Adrenal gland (tissue), 12 donors: ENCODE data around the gene NIFK. TPM values are rescaled to one million over a fixed set of nuclear protein-coding genes. Genes with fewer than 3 reads are reported as not detected.

Experiments
- DNase-seq, 7 donors: peaks; one replicate each; pipeline ENCODE4 v3.0.0-alpha.2; 2019 to 2020
- H3K27ac ChIP-seq, 5 donors: fragments of 200-600 bp; sonication (generic) in 4 of 5; 1 replicate in 3 of 5; 2 replicates in 2 of 5; pipeline versions ENCODE4 v1.5.1 to v1.8.0; 2016 to 2020; ENCODE audit warnings: mild to moderate bottlenecking in 1 of 5
- H3K27me3 ChIP-seq: fragments of 200-600 bp; 2 replicates; pipeline ENCODE4 v1.8.0; 2021
- H3K36me3 ChIP-seq, 2 donors: fragments of 200-600 bp; replicated peaks in 1 of 2; 1 replicate in 1 of 2; 2 replicates in 1 of 2; pipeline versions ENCODE4 v1.5.1 to v1.8.0; 2018 to 2022
- H3K4me1 ChIP-seq, 2 donors: fragments of 200-600 bp; replicated peaks in 1 of 2; 1 replicate in 1 of 2; 2 replicates in 1 of 2; pipeline versions ENCODE4 v1.5.1 to v1.8.0; 2018 to 2021
- H3K4me3 ChIP-seq, 4 donors: fragments of 200-600 bp; sonication (generic) in 3 of 4; one replicate each; pipeline ENCODE4 v1.5.1; 2016 to 2018
- H3K9me3 ChIP-seq, 3 donors: fragments of 200-600 bp; sonication (generic) in 1 of 3; replicated peaks in 1 of 3; 1 replicate in 2 of 3; 2 replicates in 1 of 3; pipeline versions ENCODE4 v1.5.1 to v1.8.0; 2016 to 2021
- CTCF ChIP-seq, 6 experiments: fragments of 450-650 bp in 4 of 6; fragments of 200-600 bp in 2 of 6; sonication (generic) in 1 of 6; IDR thresholded peaks; 1 replicate in 5 of 6; 2 replicates in 1 of 6; pipeline versions ENCODE4 v1.5.1 to v1.8.0; 2016 to 2021; ENCODE audit warnings: antibody characterized with exemption in 6 of 6, mild to moderate bottlenecking in 2 of 6, moderate library complexity in 1 of 6
- POLR2A ChIP-seq, 2 donors: fragments of 450-650 bp; IDR thresholded peaks; one replicate each; pipeline ENCODE4 v1.6.1; 2017; ENCODE audit warnings: antibody characterized with exemption in 2 of 2, mild to moderate bottlenecking in 2 of 2, moderate library complexity in 1 of 2
- WGBS, 4 donors: extraction: QIAGEN DNeasy Blood & Tissue Kit in 2 of 4; methylation state at CpG; one replicate each; pipeline versions ENCODE4 v1.1.5 to v1.1.7; 2013 to 2017; 5-methylcytosine and 5-hydroxymethylcytosine counted together
- intact Hi-C, 2 donors: fragments of 100-400 bp; cut with DNase I; formaldehyde crosslinking; loops; one replicate each; pipeline versions ENCODE4 v1.14.1 to v1.15.0; 2022 to 2023
- polyA plus RNA-seq, 3 donors: library from polyadenylated mRNA; stranded (reverse); fragments of 200-250 nt in 2 of 3; fragments of 350-450 nt in 1 of 3; fragmentation: Illumina TruSeq in 1 of 3; extraction: RNeasy Lipid Tissue Mini Kit (QIAGEN cat#74804) in 1 of 3; gene quantifications; one replicate each; pipeline ENCODE4 v1.2.3, GENCODE V29; 2013 to 2014
- total RNA-seq, 9 donors: library from RNA; depleted of rRNA in 4 of 9; stranded (reverse); fragments of >200 nt in 4 of 9; fragments of 120-200 nt in 1 of 9; fragmentation: NEBNext Ultra II Directional in 1 of 9; extraction: Animal tissue kit (Norgen Biotek cat#: 25700) in 1 of 9; gene quantifications; one replicate each; pipeline versions ENCODE4 v1.1.0 to v1.2.4, GENCODE V29; 2013 to 2023
- donor health status: healthy with polysubstance abuse.
- donor health status: Bipolar disorder and iron deficiency.
- donor health status: DM: yes; HTN: yes; CAD: no.
- donor health status: DM: no; HTN: no; CAD: no.
- donor health status: DM: no; HTN: no; CAD: no.
- donor health status: DM: yes; HTN: yes; CAD: no.

NIFK gene
- total and polyA plus RNA-seq, 12 donors: 13.2 to 134 (median 39.9) TPM

DNA sequence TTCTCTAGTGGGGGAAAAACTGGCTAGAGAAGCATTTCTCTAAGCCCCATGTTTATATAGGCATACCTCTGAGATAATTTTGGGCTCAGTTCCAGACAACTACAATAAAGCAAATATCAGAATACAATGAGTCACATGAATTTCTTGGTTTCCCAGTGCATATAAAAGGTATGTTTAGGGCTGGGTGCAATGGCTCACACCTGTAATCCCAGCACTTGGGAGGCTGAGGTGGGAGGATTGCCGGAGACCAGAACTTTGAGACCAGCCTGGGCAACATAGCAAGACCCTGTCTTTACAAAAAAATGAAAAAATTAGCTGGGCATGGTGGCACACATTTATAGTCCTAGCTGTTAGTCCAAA lies 41.0 kb upstream of the NIFK start:
- intact Hi-C loops: no loop called here
- Histone ChIP-seq H3K27ac (no peak overlapping the region), H3K4me1 (no peaks in the 10 kb centered on the region), H3K36me3 (no peaks in the 10 kb centered on the region), H3K27me3 (no peaks in the 10 kb centered on the region), H3K4me3 (no peak overlapping the region), H3K9me3 (no peaks in the 10 kb centered on the region)
- 91 to 100% (median 96%) methylated on average over 1 of the region's 1 CpG for WGBS, 4 donors
- TF ChIP-seq CTCF (IDR thresholded peaks at IDR 0.05): no peak
- TF ChIP-seq POLR2A (IDR thresholded peaks at IDR 0.05): no peak
- no peak for DNase-seq

DNA sequence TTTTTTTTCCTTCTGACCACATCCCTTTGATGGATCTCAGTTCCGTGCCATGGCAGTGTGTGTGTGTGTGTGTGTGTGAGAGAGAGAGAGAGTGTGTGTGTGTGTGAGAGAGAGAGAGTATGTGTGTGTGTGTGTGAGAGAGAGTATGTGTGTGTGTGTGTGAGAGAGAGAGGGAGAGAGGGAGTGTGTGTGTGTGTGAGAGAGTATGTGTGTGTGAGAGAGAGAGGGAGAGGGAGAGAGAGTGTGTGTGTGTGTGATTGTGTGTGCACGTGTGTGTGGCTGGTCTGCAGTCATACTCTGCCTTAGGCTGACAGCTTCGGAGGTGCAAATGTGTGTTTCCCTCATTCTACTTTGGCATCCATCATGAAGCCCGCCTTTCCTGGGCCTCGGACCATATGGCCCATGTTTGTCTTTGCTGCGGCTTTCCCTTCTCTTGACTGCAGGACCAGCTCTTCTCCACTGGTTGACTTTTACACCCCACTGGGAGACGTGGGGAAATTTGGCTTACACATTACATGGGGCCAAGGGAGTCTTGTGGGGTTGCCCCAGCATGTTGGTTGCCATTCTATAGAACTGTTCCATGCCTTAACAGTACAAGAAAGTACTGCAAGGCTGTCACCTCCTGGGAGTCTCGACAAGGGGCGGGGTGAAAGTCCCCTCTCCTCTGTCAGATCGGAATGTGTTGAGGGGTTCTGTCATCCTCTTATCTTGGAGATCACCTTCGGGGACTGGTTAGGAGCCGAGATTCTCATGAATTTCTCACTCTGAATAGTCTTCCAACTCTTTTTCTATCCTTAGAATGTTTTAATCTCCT lies 40.4 kb upstream of the NIFK start:
- DNase-seq: no peak
- H3K4me3 ChIP-seq: no peak overlapping the region
- H3K27me3 ChIP-seq: no peaks in the 10 kb centered on the region
- no peaks in the 10 kb centered on the region for H3K4me1 ChIP-seq
- H3K36me3 ChIP-seq: no peaks in the 10 kb centered on the region
- WGBS, 4 donors: 59 to 68% (median 60%) methylated on average over 12 of the region's 12 CpGs
- no peak overlapping the region for H3K27ac ChIP-seq
- TF ChIP-seq POLR2A (IDR thresholded peaks at IDR 0.05) (no peak), CTCF (IDR thresholded peaks at IDR 0.05) (no peak)
- intact Hi-C loops: no loop called here
- H3K9me3 ChIP-seq: no peaks in the 10 kb centered on the region

DNA sequence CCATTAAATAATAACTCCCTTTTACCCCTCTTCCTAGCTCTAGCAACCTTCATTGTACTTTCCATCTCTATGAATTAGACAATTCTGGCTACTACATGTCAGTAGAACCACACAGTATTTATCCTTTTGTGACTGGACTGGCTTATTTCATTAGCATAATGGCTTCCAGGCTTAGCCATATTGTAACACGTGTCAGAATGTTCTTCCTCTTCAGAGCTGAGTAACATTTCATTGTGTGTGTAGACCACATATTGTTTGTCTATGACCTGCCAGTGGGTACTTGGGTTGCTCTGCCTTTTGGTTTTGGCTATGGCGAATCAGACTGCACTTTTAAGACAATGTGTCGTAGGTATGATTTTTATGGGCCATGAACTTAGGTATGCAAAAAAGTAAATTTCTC lies 39.7 kb upstream of the NIFK start:
- intact Hi-C loops: no loop called here
- Histone ChIP-seq H3K27me3 (no peaks in the 10 kb centered on the region), H3K4me3 (no peak overlapping the region), H3K36me3 (no peaks in the 10 kb centered on the region), H3K27ac (no peak overlapping the region), H3K9me3 (no peaks in the 10 kb centered on the region), H3K4me1 (no peaks in the 10 kb centered on the region)
- TF ChIP-seq POLR2A (IDR thresholded peaks at IDR 0.05) (no peak), CTCF (IDR thresholded peaks at IDR 0.05) (no peak)
- WGBS, 4 donors: 70 to 85% (median 80%) methylated on average over 3 of the region's 3 CpGs
- DNase-seq: no peak

GRCh38 chr2:121774235-121774634 lies 37.6 kb upstream of the NIFK start:
- H3K9me3 ChIP-seq: no peaks in the 10 kb centered on the region
- peak in 1 of 7 donors; percentile 73 for DNase-seq
- H3K27ac ChIP-seq: no peak overlapping the region
- no peak overlapping the region for H3K4me3 ChIP-seq
- TF ChIP-seq CTCF (IDR thresholded peaks at IDR 0.05) (no peak), POLR2A (IDR thresholded peaks at IDR 0.05) (no peak)
- H3K27me3 ChIP-seq: no peaks in the 10 kb centered on the region
- H3K4me1 ChIP-seq: no peaks in the 10 kb centered on the region
- WGBS, 4 donors: 81 to 88% (median 85%) methylated on average over 13 of the region's 13 CpGs
- intact Hi-C loops: no loop called here
- H3K36me3 ChIP-seq: peaks cover 0 to under 1% of the 10 kb centered on the region in 2 donors
